Osteocyte (in vitro differentiated cells): Measurements from ENCODE around the gene PIK3CD. TPM values are rescaled to one million over a fixed set of nuclear protein-coding genes. Genes with fewer than 3 reads are reported as not detected.

Experiments used
- DNase-seq: peaks from one replicate; pipeline ENCODE4 v3.0.0; 2021; ENCODE audit warnings: mixed read lengths; ENCODE audit not compliant: unreplicated experiment; ENCODE audit errors: extremely low spot score
- H3K27ac Mint-ChIP-seq: one replicate; pipeline ENCODE4 v1.8.0; 2021; ENCODE audit warnings: mild to moderate bottlenecking, mixed read lengths; ENCODE audit not compliant: unreplicated experiment
- H3K27me3 Mint-ChIP-seq: one replicate; pipeline ENCODE4 v1.8.0; 2021; ENCODE audit warnings: mixed read lengths; ENCODE audit not compliant: unreplicated experiment
- H3K36me3 Mint-ChIP-seq: one replicate; pipeline ENCODE4 v1.8.0; 2021; ENCODE audit warnings: mixed read lengths; ENCODE audit not compliant: unreplicated experiment
- H3K4me1 Mint-ChIP-seq: one replicate; pipeline ENCODE4 v1.8.0; 2021; ENCODE audit warnings: mixed read lengths; ENCODE audit not compliant: unreplicated experiment
- H3K4me3 Mint-ChIP-seq: one replicate; pipeline ENCODE4 v1.8.0; 2021; ENCODE audit warnings: mild to moderate bottlenecking, moderate library complexity, mixed read lengths; ENCODE audit not compliant: unreplicated experiment
- H3K9me3 Mint-ChIP-seq: one replicate; pipeline ENCODE4 v1.8.0; 2021; ENCODE audit warnings: mixed read lengths; ENCODE audit not compliant: unreplicated experiment
- CTCF ChIP-seq: fragments of 200-600 bp; sonication (generic); IDR thresholded peaks from 2 replicates; pipeline ENCODE4 v1.5.0; 2021; ENCODE audit warnings: antibody characterized with exemption, mild to moderate bottlenecking, moderate library complexity
- total RNA-seq: library from RNA; stranded (reverse); gene quantifications from 2 replicates; pipeline ENCODE4 v1.2.1, GENCODE V29; 2021

The PIK3CD gene
- total RNA-seq, 1 donor from 2014 or later = 14.6 TPM

GRCh38 chr1:9634582-9634981 is 16.9 kb upstream of the PIK3CD start:
- Mint-ChIP-seq H3K27ac (no peak overlapping the region), H3K9me3 (no peaks in the 10 kb centered on the region), H3K4me1 (no peaks in the 10 kb centered on the region), H3K36me3 (no peaks in the 10 kb centered on the region), H3K27me3 (no peaks in the 10 kb centered on the region), H3K4me3 (no peak overlapping the region)
- DNase-seq = no peak
- TF ChIP-seq CTCF = no peak

DNA sequence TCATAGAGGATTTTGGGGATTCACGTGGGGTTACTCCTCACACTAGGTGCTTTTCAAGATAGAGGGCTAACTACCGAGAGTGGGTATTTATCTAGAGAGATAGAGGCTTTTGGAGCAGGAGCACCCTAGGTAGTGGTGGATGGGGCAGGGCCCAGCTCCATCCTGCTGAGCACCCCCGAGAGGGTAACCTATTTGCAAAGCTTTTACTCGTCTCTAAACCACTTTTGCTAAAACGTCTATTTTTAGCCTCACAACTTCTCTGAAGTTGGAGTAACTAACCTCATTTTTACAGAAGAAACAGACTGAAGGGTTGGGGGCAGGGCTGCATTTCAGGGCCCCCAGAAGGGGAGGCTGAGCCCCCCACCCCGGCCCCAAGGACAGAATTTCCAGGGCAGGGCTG is 12.3 kb upstream of the PIK3CD start:
- no peak overlapping the region for H3K4me3 Mint-ChIP-seq
- H3K9me3 Mint-ChIP-seq = no peaks in the 10 kb centered on the region
- no peak overlapping the region for H3K27ac Mint-ChIP-seq
- DNase-seq = no peak
- TF ChIP-seq CTCF = no peak
- no peaks in the 10 kb centered on the region for H3K4me1 Mint-ChIP-seq
- no peaks in the 10 kb centered on the region for H3K36me3 Mint-ChIP-seq
- peaks cover 7% of the 10 kb centered on the region for H3K27me3 Mint-ChIP-seq

- TF ChIP-seq CTCF = no peak
Observed at GRCh38 chr1:9643351-9644256, 7.9 kb upstream of the PIK3CD start.

GRCh38 chr1:9646037-9646436 is 5.5 kb upstream of the PIK3CD start:
- H3K4me3 Mint-ChIP-seq = no peak overlapping the region
- peaks cover 14% of the 10 kb centered on the region for H3K27me3 Mint-ChIP-seq
- no peak overlapping the region for H3K27ac Mint-ChIP-seq
- no peaks in the 10 kb centered on the region for H3K9me3 Mint-ChIP-seq
- no peak for DNase-seq
- peaks cover under 1% of the 10 kb centered on the region for H3K4me1 Mint-ChIP-seq
- H3K36me3 Mint-ChIP-seq = no peaks in the 10 kb centered on the region
- no peak for TF ChIP-seq CTCF

More at GRCh38 chr1:9643351-9644256, 7.9 kb upstream of the PIK3CD start:
- Mint-ChIP-seq H3K27ac (no peak overlapping the region), H3K4me1 (no peaks in the 10 kb centered on the region), H3K4me3 (no peak overlapping the region), H3K9me3 (no peaks in the 10 kb centered on the region), H3K36me3 (no peaks in the 10 kb centered on the region), H3K27me3 (peaks cover 7% of the 10 kb centered on the region)
- no peak for DNase-seq

GRCh38 chr1:9648171-9648570 is 3.4 kb upstream of the PIK3CD start:
- peaks cover 18% of the 10 kb centered on the region for H3K27me3 Mint-ChIP-seq

More at GRCh38 chr1:9648171-9648570, 3.4 kb upstream of the PIK3CD start:
- Mint-ChIP-seq H3K4me1 (peaks cover 6% of the 10 kb centered on the region), H3K27ac (no peak overlapping the region), H3K4me3 (no peak overlapping the region), H3K9me3 (no peaks in the 10 kb centered on the region), H3K36me3 (no peaks in the 10 kb centered on the region)
- DNase-seq = no peak
- TF ChIP-seq CTCF = no peak
